Effector CD8-positive, alpha-beta T cell (primary cell): ENCODE measurements around the gene SLC33A1.

ENCODE experiments used
- DNase-seq: peaks from one replicate; lab custom pipeline; 2025; lab: John Stamatoyannopoulos, UW

The SLC33A1 gene

GRCh38 chr3:155790272-155790925 lies 63.8 kb downstream of the SLC33A1 start:
- DNase-seq, result no peak

DNA sequence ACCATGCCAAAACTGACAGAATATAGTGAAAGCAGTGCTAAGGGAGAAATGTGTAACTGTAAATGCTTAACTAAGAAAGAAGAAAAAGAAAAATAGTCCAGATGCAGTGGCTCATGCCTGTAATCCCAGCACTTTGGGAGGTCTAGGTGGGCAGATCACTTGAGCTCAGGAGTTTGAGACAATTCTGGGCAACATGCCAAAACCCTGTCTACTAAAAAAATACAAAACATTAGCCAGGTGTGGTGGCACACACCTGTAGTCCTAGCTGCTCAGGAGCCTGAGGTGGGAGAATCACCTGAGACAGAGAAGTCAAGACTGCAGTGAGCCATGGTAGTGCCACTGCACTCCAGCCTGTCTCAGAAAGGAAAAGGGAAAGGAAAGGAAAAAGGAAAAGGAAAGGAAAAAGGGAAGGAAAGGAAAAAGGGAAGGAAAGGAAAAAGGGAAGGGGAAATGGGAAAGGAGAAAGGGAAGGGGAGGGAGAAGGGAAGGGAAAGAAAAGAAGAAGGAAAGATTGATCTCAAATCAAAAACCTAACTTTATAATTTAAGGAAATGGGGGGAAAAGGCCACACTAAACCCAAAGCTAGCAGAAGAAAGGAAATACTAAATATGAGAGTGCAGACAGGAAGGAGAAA lies 68.4 kb downstream of the SLC33A1 start:
- no peak for DNase-seq

DNA sequence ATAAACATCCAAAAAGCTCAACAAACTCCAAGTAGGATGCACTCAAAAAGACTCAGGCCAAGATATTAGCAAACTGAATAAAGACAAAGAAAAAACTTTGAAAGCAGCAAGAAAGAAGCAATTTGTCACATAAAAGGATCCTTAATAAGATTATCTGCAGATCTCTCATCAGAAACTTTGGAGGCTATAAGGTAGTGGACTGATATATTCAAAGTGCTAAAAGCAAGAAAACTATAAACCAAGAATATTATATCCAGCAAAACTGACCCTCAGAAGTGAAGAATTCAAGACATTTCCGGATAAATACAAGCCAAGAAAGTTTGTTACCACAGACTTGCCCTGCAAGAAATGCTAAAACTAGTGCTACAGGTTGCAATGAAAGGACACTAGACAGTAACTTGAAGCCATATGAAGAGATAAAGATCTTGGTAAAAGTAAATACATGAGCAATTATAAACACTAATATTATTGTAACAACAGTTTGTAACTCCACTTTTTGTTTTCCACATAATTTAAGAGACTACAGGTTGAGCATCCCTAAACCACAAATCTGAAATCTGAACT lies 71.8 kb downstream of the SLC33A1 start:
- no peak for DNase-seq

DNA sequence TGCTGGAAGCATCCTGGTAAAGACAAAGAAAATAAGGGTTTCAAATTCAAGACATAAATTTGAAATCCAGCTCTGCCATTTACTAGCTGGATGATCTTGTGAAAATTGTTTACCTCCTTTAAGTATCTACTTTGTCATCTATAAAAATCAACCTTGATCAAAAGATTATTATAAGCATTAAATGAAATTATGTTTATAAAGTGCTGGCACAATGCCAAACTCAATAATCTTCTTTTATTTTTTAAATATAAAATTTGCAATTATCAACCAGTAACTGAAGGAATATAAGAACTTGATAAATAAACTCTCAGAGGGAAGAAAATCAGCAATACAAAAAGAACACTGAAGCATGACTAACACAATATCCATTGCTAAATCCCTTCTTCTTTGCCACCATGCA lies 73.9 kb downstream of the SLC33A1 start:
- no peak for DNase-seq

DNA sequence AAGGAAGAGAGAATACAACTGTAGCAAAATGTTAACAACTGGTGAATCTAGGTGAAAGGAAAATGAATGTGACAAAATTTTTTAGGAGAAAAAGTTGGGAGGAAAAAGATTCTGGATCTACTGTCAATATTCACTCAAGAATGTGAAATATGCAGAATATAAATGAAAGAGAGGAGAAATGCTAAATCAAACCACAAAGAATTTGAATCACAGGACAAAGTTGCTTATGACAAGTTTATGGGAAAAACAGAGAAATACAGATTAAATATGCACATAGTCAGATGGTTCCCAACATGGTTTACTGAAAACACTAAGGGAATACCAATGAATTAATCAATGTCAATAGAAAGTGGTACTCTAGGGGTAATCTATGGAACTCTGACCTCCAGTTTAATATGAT lies 75.8 kb downstream of the SLC33A1 start:
- no peak for DNase-seq

- no peak for DNase-seq
These were observed 81.4 kb downstream of the SLC33A1 start for GRCh38 chr3:155772801-155773200.

DNA sequence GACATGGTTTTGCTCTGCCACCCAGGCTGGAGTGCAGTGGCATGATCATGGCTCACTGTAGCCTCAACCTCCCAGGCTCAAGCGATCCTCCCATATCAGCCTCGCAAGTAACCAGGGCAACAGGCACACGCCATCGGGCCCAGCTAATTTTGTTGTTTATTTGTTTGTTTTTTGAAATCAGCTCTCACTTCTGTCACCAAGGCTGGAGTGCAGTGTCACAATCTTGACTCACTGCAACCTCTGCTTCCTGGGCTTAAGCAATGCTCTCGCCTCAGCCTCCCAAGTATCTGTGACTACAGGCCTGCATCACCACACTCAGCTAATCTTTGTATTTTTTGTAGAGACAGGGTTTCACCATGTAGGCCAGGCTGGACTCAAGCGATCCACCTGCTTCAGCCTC lies 83.1 kb downstream of the SLC33A1 start:
- no peak for DNase-seq
